HEK293 (cell line): ENCODE data around the gene SLC2A14.
"Not testable (repeated sequence)": the region's sequence is repeated elsewhere in the genome, so short reads cannot be mapped to it uniquely, and the experiment has no call there.

Experiments
- CTCF ChIA-PET: fragments of 350-600 bp; formaldehyde crosslinking; extraction: SDS; loops from one replicate; lab custom pipeline; 2021; ENCODE audit warnings: antibody characterized with exemption; lab: Yijun Ruan, JAX
- POLR2A ChIA-PET: fragments of 300-600 bp; formaldehyde crosslinking; extraction: SDS; loops from one replicate; lab custom pipeline; 2020; ENCODE audit warnings: antibody characterized with exemption, inconsistent platforms; lab: Yijun Ruan, JAX
- H3K27ac ChIP-seq: fragments of 200-500 bp; sonication (Bioruptor generic); 2 replicates; pipeline ENCODE4 v1.5.1; 2014; ENCODE audit warnings: low read depth, low read length, control low read depth, inconsistent platforms; ENCODE audit errors: extremely low read depth
- H3K36me3 ChIP-seq, 2 experiments: fragments of 200-500 bp in 1 of 2; sonication (Bioruptor generic) in 1 of 2; 1 replicate in 1 of 2; 2 replicates in 1 of 2; pipeline ENCODE4 v1.5.1; 2014 to 2017; ENCODE audit warnings: inconsistent platforms in 2 of 2, low read length in 2 of 2; ENCODE audit not compliant: control insufficient read depth in 2 of 2, insufficient read depth in 1 of 2
- H3K4me1 ChIP-seq: fragments of 200-500 bp; sonication (Bioruptor generic); 2 replicates; pipeline ENCODE4 v1.5.1; 2014; ENCODE audit warnings: mild to moderate bottlenecking, low read length, inconsistent platforms; ENCODE audit not compliant: control insufficient read depth, insufficient read depth
- H3K4me3 ChIP-seq: 2 replicates; pipeline ENCODE4 v1.5.1; 2011; ENCODE audit warnings: low read depth, mild to moderate bottlenecking, control low read depth, low read length, moderate library complexity
- H3K9me3 ChIP-seq: fragments of 200-500 bp; sonication (Bioruptor generic); 2 replicates; pipeline ENCODE4 v1.5.1; 2014; ENCODE audit warnings: low read depth, low read length, inconsistent platforms; ENCODE audit not compliant: control insufficient read depth, insufficient read depth
- HOXD13 ChIP-seq: sonication (generic); formaldehyde crosslinking; IDR thresholded peaks from 2 replicates; pipeline ENCODE4 v1.8.0; 2022; ENCODE audit warnings: missing genetic modification reagents, borderline replicate concordance
- INSM2 ChIP-seq: fragments of 450-650 bp; formaldehyde crosslinking; IDR thresholded peaks from 2 replicates; pipeline ENCODE4 v1.5.1; 2016; ENCODE audit warnings: missing biosample characterization, missing genetic modification characterization
- PRDM10 ChIP-seq: fragments of 450-650 bp; formaldehyde crosslinking; IDR thresholded peaks from 2 replicates; pipeline ENCODE4 v1.5.1; 2016; ENCODE audit warnings: missing biosample characterization, missing genetic modification characterization
- ZFP37 ChIP-seq: fragments of 450-650 bp; formaldehyde crosslinking; IDR thresholded peaks from 2 replicates; pipeline ENCODE4 v1.5.1; 2016; ENCODE audit warnings: missing biosample characterization, missing genetic modification characterization
- ZNF10 ChIP-seq: fragments of 450-650 bp; formaldehyde crosslinking; IDR thresholded peaks from 2 replicates; pipeline ENCODE4 v1.5.1; 2017; ENCODE audit warnings: missing biosample characterization, missing genetic modification characterization
- ZNF157 ChIP-seq: fragments of 450-650 bp; formaldehyde crosslinking; IDR thresholded peaks from 2 replicates; pipeline ENCODE4 v1.5.1; 2016; ENCODE audit warnings: missing biosample characterization, missing genetic modification characterization
- ZNF175 ChIP-seq: fragments of 450-650 bp; formaldehyde crosslinking; IDR thresholded peaks from 2 replicates; pipeline ENCODE4 v1.5.1; 2016; ENCODE audit warnings: missing biosample characterization, missing genetic modification characterization
- ZNF223 ChIP-seq: fragments of 450-650 bp; formaldehyde crosslinking; IDR thresholded peaks from 2 replicates; pipeline ENCODE4 v1.5.1; 2016; ENCODE audit warnings: missing biosample characterization, missing genetic modification characterization
- ZNF354C ChIP-seq: fragments of 450-650 bp; formaldehyde crosslinking; IDR thresholded peaks from 2 replicates; pipeline ENCODE4 v1.5.1; 2016; ENCODE audit warnings: missing biosample characterization, missing genetic modification characterization, low read depth, borderline replicate concordance
- ZNF398 ChIP-seq: fragments of 450-650 bp; formaldehyde crosslinking; IDR thresholded peaks from 2 replicates; pipeline ENCODE4 v1.5.1; 2017; ENCODE audit warnings: missing biosample characterization, missing genetic modification characterization
- ZNF426 ChIP-seq: fragments of 450-650 bp; formaldehyde crosslinking; IDR thresholded peaks from 2 replicates; pipeline ENCODE4 v1.5.1; 2017; ENCODE audit warnings: missing biosample characterization, missing genetic modification characterization, mild to moderate bottlenecking, inconsistent platforms, moderate library complexity
- ZNF501 ChIP-seq: fragments of 450-650 bp; formaldehyde crosslinking; IDR thresholded peaks from 2 replicates; pipeline ENCODE4 v1.5.1; 2016; ENCODE audit warnings: missing biosample characterization, missing genetic modification characterization
- ZNF558 ChIP-seq: fragments of 450-650 bp; formaldehyde crosslinking; IDR thresholded peaks from 2 replicates; pipeline ENCODE4 v1.5.1; 2016; ENCODE audit warnings: missing biosample characterization, missing genetic modification characterization
- ZSCAN5A ChIP-seq: fragments of 450-650 bp; formaldehyde crosslinking; IDR thresholded peaks from 2 replicates; pipeline ENCODE4 v1.5.1; 2016; ENCODE audit warnings: missing biosample characterization, missing genetic modification characterization

Gene SLC2A14

GRCh38 chr12:7872566-7873319 lies at the start of gene SLC2A14:
SLC2A14 (minus strand) TSS chr12:7872915; CDS start chr12:7869880, 3,035 bp downstream.
- Histone ChIP-seq H3K36me3 (no peaks in the 10 kb centered on the region), H3K4me3 (no peak within 1 kb of the TSS), H3K27ac (no peak within 1 kb of the TSS), H3K9me3 (no peaks in the 10 kb centered on the region), H3K4me1 (0 out of 2 replicates have a peak, but pooled peaks cover 3% of the 10 kb centered on the region)
- no peak for TF ChIP-seq ZNF426 (tag by site-specific recombination)
- no peak for TF ChIP-seq HOXD13
- TF ChIP-seq ZNF398 (tag by site-specific recombination) = no peak
- TF ChIP-seq ZNF175 = no peak
- TF ChIP-seq ZFP37 = no peak
- no peak for TF ChIP-seq ZNF223 (tag by site-specific recombination)
- TF ChIP-seq ZSCAN5A (tag by site-specific recombination) = no peak
- TF ChIP-seq ZNF10 = no peak
- TF ChIP-seq INSM2 (tag by site-specific recombination) = no peak
- TF ChIP-seq ZNF157 = no peak
- TF ChIP-seq ZNF558 (tag by site-specific recombination) = no peak
- no peak for TF ChIP-seq ZNF501
- TF ChIP-seq PRDM10 = no peak
- no peak for TF ChIP-seq ZNF354C (tag by site-specific recombination)
- ChIA-PET CTCF (interaction anchor here (2.0 kb wide), 1 partner anchor 60 kb away, joined by 4 read pairs; no protein-coding TSS in a partner anchor), POLR2A (no interaction called here)

- H3K4me3 ChIP-seq, H3K9me3 ChIP-seq, POLR2A ChIA-PET, CTCF ChIA-PET, H3K4me1 ChIP-seq, H3K27ac ChIP-seq: not testable (repeated sequence)
- peaks cover 35 to 70% of the 10 kb centered on the region in 2 experiments for H3K36me3 ChIP-seq
These were observed 48.5 kb upstream of the SLC2A14 start for GRCh38 chr12:7921181-7921580.

- H3K9me3 ChIP-seq, POLR2A ChIA-PET, H3K27ac ChIP-seq, H3K4me1 ChIP-seq, H3K4me3 ChIP-seq: not testable (repeated sequence)
- H3K36me3 ChIP-seq = peaks cover 17 to 45% of the 10 kb centered on the region in 2 experiments
- CTCF ChIA-PET = interaction anchor here (0.6 to 2.8 kb wide), 3 partner anchors 15 to 123 kb away, joined by 3 to 19 read pairs (median 3); no protein-coding TSS in a partner anchor
These were observed 45.5 kb upstream of the SLC2A14 start for GRCh38 chr12:7918268-7918590.
